Stimulated activated CD4-positive, alpha-beta T cell treated with anti-CD3 and anti-CD28 coated beads, TNF-alpha, amount 100 ng/mL, for 1 hour (primary cell): Measurements from ENCODE around the gene DIAPH1.
A peak's percentile ranks its signal among the peaks of the same experiment; 100 is the strongest.

Source experiments
- DNase-seq, 3 donors: peaks; one replicate each; pipeline ENCODE4 v3.0.0-alpha.2; 2020; ENCODE audit warnings: low read depth in 3 of 3, low spot score in 1 of 3

The DIAPH1 gene

DNA sequence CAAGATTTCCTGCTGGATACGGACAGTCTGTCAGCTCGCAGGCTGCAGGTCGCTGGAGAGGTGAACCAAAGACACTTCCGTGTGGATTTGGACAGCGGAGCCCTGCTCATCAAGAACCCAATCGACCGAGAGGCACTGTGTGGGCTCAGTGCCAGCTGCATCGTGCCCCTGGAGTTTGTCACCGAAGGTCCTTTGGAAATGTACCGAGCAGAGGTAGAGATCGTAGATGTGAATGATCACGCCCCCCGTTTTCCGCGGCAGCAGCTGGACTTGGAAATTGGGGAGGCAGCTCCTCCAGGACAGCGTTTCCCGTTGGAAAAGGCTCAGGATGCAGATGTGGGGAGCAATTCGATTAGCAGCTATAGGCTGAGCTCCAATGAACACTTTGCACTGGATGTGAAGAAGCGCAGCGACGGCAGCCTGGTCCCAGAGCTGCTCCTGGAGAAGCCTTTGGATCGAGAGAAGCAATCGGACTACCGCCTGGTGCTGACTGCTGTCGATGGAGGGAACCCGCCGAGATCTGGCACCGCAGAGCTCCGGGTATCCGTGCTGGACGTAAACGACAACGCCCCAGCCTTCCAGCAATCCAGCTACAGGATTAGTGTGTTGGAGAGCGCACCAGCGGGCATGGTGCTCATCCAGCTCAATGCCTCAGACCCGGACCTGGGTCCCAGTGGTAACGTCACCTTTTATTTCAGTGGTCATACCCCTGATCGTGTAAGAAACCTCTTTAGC is 133.3 kb downstream of the DIAPH1 start:
- no peak for DNase-seq

DNA sequence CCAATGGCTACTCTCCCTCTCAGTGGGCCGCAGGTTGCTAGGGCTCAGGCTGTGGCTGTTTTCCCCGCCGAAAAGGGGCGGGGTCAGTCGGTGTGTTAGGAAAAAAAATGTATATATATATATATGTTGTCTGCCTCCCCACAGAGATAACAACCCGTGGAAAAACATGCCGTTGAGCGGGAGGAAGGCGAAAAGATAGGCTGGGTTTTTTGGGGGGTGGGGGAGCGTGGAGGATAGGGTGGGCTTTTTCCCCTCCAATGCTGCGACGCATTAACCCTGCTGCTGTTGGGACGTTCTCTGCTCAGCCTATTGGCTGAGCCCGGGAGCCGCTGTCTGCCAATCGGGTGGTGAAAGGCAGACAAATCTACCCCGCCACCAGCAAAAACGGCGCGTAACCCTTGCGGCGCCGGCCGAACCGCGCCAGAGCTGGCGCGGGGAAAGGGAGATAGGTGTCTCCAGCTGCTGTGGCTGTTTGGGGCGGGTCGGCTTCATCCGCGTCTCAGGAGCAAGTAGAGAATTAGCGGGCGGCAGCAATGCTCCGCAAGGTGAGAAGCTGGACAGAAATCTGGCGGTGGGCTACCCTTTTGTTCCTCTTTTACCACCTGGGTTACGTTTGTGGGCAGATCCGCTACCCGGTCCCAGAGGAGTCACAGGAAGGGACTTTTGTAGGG is 134.0 kb downstream of the DIAPH1 start, which contains the start of gene PCDHGC4:
TSS of gene PCDHGC4 (plus strand) at position 390 of the 671 bp plus-strand sequence. CDS start at position 534, 144 bp downstream.
- no peak for DNase-seq

DNA sequence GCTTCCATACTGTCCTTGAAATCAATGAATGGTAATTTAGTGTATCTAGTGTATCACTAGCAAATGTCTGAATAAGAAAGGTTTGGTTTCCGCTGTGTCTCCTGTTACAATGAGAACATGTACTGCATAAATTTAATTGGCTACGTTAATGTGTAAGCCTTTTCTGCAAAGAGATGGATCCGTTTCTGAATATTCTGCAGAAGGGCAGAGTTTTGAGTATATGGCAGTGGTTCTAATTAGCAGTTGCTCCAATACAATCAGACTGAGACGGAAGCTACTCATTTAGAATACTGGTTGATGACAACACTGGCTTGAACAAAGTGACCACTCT is 134.5 kb downstream of the DIAPH1 start:
- DNase-seq = no peak

DNA sequence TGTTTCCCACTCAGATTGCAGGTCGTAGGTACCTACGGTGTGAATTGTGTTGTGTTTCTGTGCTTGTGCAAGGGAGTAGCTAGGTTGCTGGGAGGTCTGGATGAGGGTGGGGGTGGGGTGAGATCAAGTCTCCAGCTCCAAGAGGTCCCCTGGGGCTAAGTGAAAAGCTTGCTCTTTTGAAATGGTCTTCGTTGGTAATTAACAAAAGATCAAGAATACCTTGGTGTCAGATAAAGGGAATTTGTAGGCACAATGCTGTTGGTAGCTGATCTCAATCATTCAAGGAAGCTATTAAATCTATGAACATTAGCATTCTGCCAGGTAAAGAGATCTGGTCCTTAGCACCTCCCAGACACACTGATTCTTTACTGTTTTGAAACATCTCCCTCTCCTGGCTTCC is 134.9 kb downstream of the DIAPH1 start:
- no peak for DNase-seq

DNA sequence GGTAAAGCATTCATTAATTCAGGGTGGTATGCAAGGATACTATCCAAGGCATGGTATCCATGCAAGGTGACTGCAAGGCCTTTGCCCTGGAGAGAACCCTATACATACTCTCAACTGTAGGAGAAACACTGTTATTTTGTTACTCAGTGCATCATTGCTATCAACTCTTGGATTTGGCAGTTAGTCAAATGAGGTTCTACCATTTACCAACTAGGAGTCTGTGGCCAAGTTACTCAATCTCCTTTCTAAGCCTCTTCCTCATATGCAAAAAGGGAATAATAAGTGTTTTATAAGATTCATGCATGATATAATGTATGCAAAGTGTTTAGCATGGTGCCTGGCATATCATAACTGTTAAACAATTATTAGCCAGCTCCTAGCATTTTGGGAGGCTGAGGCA is 139.0 kb downstream of the DIAPH1 start:
- no peak for DNase-seq

DNA sequence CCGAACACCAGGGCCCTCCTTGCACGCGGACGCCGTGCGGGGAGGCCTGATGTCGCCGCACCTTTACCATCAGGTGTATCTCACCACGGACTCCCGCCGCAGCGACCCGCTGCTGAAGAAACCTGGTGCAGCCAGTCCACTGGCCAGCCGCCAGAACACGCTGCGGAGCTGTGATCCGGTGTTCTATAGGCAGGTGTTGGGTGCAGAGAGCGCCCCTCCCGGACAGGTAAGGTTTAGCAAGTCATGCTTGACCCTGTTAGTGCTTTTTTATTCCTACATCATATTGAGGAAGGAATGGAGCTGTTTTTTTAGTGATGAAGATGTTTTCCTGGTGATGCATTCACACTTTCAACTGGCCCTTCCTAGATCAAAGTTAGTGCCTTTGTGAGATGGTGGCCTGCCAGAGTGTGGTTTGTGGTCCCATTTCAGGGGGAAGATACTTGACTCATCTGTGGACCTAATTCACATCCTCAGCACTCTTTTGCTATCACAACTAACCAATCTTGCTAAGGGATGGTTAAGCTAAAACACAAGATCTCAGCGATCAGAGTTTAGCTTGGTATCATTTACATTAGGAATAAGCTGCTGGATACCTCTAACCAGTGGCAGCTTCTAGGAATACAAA is 140.4 kb downstream of the DIAPH1 start:
- DNase-seq = no peak

DNA sequence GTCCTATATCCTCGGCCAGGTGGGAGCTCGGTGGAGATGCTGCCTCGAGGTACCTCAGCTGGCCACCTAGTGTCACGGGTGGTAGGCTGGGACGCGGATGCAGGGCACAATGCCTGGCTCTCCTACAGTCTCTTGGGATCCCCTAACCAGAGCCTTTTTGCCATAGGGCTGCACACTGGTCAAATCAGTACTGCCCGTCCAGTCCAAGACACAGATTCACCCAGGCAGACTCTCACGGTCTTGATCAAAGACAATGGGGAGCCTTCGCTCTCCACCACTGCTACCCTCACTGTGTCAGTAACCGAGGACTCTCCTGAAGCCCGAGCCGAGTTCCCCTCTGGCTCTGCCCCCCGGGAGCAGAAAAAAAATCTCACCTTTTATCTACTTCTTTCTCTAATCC is 141.0 kb downstream of the DIAPH1 start:
- no peak for DNase-seq

DNA sequence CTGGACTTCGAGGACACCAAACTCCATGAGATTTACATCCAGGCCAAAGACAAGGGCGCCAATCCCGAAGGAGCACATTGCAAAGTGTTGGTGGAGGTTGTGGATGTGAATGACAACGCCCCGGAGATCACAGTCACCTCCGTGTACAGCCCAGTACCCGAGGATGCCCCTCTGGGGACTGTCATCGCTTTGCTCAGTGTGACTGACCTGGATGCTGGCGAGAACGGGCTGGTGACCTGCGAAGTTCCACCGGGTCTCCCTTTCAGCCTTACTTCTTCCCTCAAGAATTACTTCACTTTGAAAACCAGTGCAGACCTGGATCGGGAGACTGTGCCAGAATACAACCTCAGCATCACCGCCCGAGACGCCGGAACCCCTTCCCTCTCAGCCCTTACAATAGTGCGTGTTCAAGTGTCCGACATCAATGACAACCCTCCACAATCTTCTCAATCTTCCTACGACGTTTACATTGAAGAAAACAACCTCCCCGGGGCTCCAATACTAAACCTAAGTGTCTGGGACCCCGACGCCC is 141.7 kb downstream of the DIAPH1 start:
- no peak for DNase-seq

DNA sequence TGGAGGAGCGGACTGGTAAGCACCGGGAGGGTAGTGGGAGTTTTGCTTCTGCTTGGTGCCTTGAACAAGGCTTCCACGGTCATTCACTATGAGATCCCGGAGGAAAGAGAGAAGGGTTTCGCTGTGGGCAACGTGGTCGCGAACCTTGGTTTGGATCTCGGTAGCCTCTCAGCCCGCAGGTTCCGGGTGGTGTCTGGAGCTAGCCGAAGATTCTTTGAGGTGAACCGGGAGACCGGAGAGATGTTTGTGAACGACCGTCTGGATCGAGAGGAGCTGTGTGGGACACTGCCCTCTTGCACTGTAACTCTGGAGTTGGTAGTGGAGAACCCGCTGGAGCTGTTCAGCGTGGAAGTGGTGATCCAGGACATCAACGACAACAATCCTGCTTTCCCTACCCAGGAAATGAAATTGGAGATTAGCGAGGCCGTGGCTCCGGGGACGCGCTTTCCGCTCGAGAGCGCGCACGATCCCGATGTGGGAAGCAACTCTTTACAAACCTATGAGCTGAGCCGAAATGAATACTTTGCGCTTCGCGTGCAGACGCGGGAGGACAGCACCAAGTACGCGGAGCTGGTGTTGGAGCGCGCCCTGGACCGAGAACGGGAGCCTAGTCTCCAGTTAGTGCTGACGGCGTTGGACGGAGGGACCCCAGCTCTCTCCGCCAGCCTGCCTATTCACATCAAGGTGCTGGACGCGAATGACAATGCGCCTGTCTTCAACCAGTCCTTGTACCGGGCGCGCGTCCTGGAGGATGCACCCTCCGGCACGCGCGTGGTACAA is 142.5 kb downstream of the DIAPH1 start:
- DNase-seq = no peak

DNA sequence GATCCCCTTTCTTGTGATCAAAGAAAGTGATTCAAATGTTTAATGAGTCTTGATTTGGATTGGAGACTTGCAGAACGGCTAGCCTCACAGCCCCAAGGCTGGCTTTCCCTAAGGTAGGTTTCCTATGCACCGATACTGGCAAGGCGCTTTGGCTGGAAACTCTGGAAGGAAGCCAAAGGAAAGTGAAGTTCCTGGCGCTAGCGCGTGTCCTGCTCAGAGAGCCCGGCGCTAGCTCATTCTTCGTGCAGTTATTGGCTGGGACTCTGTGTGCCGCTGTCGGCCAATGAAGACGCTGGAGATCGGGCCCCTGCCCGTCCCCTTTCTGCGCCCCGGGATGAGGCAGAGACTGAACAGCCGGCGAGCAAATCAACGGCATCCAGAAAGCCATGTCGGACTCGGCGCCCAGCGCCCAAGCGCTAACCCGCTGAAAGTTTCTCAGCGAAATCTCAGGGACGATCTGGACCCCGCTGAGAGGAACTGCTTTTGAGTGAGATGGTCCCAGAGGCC is 143.1 kb downstream of the DIAPH1 start, which contains the start of gene PCDHGC3:
TSS of gene PCDHGC3 (plus strand) at position 342 of the 507 bp plus-strand sequence. CDS start at position 493, 151 bp downstream.
- peak in 1 of 3 donors; percentile 23 for DNase-seq

DNA sequence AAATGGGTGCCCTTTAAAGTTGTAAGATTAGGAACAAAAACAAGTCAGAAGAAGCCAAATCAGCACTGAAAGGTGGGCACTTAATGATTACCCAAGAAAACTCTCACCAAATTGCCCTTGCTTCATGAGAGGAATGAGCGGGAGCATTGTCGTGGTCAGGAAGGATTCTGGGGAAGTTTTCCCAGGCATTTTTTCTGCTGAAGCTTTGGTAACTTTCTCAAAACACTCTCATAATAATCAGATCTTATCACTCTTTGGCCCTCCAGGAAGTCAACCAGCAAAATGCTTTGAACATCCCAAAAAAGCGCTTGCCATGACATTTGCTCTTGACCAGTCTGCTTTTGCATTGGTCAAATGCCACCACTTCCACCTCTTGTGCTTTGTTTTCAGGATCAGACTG is 153.4 kb downstream of the DIAPH1 start:
- no peak for DNase-seq
